ENCODE results near the gene HECW1. TPM values are rescaled to one million over a fixed set of nuclear protein-coding genes. Genes with fewer than 3 reads are reported as not detected.

The HECW1 gene
- total RNA-seq, 1 donor from 2014 or later, result 1.6 TPM

DNA sequence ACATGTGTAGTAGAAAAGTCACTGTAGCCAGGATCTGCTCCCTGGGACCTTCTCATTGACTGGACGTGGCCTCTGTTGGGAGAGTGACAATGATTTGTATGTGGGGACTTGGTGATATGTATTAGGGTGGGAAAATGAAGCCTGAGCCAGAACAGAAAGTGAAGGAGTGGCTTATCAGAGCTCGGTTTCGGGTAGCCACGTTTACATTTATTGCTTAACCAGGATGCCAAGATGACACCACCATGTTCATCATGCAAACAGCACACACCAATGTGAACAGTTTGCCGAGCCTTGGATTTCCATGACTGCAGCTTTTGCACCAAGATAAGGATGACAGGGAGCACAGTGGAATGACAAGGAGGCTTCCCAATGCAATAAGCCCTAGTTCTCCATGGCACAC lies 357.7 kb downstream of the HECW1 start:
- intact Hi-C loops (cut with DNase I), result no loop called here
- H3K4me1 ChIP-seq, result no peaks in the 10 kb centered on the region
- H3K27me3 ChIP-seq, result no peaks in the 10 kb centered on the region
- no peaks in the 10 kb centered on the region for H3K36me3 ChIP-seq
- DNase-seq (no peak), ATAC-seq (no peak)
- H3K27ac ChIP-seq, result no peak overlapping the region
- TF ChIP-seq, protein P1, sequence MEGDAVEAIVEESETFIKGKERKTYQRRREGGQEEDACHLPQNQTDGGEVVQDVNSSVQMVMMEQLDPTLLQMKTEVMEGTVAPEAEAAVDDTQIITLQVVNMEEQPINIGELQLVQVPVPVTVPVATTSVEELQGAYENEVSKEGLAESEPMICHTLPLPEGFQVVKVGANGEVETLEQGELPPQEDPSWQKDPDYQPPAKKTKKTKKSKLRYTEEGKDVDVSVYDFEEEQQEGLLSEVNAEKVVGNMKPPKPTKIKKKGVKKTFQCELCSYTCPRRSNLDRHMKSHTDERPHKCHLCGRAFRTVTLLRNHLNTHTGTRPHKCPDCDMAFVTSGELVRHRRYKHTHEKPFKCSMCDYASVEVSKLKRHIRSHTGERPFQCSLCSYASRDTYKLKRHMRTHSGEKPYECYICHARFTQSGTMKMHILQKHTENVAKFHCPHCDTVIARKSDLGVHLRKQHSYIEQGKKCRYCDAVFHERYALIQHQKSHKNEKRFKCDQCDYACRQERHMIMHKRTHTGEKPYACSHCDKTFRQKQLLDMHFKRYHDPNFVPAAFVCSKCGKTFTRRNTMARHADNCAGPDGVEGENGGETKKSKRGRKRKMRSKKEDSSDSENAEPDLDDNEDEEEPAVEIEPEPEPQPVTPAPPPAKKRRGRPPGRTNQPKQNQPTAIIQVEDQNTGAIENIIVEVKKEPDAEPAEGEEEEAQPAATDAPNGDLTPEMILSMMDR (IDR thresholded peaks at IDR 0.05), result no peak
- H3K9me3 ChIP-seq, result no peaks in the 10 kb centered on the region
- no peak overlapping the region for H3K4me3 ChIP-seq

DNA sequence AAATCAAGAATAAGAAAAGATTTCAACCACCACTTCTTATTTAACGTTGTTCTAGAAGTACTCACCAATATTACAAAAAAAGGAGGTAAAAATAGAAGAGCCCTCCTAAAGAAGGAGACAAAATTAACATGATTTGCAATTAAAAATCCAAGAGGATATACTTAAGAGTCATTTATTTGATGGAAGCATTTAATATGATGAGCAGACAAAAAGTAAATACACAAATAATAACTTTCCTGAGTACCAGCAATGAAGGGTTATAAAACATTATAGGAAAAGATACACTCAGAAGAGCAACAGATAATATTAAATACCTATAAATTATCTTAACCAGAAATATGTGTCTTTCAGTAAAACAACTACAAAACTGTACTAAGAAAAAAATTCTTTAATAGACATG lies 363.5 kb downstream of the HECW1 start:
- Histone ChIP-seq H3K4me1 (no peaks in the 10 kb centered on the region), H3K4me3 (no peak overlapping the region), H3K9me3 (no peaks in the 10 kb centered on the region), H3K27me3 (no peaks in the 10 kb centered on the region), H3K27ac (no peak overlapping the region), H3K36me3 (no peaks in the 10 kb centered on the region)
- DNase-seq, result no peak
- intact Hi-C loops (cut with DNase I), result no loop called here
- no peak for ATAC-seq
- TF ChIP-seq, protein P1 (IDR thresholded peaks at IDR 0.05), result no peak

DNA sequence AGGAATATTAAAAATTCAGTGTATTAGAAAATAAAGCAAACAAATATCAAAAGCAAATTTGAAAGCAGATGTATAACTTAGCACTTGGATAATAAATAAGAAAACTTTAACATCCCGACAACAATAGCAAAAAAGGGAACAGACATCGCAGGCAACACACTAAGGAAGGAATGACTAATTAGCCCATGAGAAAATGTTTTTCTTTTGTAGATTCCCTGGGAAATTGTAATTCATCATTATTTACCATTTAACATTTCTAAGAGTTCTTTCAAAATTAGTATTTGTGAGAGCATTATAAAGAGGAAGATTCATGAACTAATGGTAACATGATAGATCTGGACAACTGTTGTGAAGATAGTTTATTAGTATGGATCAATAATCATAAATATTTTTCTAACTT lies 364.4 kb downstream of the HECW1 start:
- H3K9me3 ChIP-seq, result no peaks in the 10 kb centered on the region
- intact Hi-C loops (cut with DNase I), result no loop called here
- TF ChIP-seq, protein P1 (IDR thresholded peaks at IDR 0.05), result no peak
- H3K27ac ChIP-seq, result no peak overlapping the region
- H3K36me3 ChIP-seq, result no peaks in the 10 kb centered on the region
- H3K27me3 ChIP-seq, result no peaks in the 10 kb centered on the region
- ATAC-seq (no peak), DNase-seq (no peak)
- H3K4me3 ChIP-seq, result no peak overlapping the region
- no peaks in the 10 kb centered on the region for H3K4me1 ChIP-seq

- intact Hi-C loops (cut with DNase I), result no loop called here
- Histone ChIP-seq H3K27ac (no peak overlapping the region), H3K4me3 (no peak overlapping the region), H3K9me3 (no peaks in the 10 kb centered on the region), H3K27me3 (no peaks in the 10 kb centered on the region), H3K36me3 (no peaks in the 10 kb centered on the region), H3K4me1 (no peaks in the 10 kb centered on the region)
- ATAC-seq (no peak), DNase-seq (no peak)
- TF ChIP-seq, protein P1 (IDR thresholded peaks at IDR 0.05), result no peak
Observed at GRCh38 chr7:43479042-43479441, 366.6 kb downstream of the HECW1 start.

- TF ChIP-seq, protein P1 (IDR thresholded peaks at IDR 0.05), result no peak
- H3K4me3 ChIP-seq, result no peak overlapping the region
- no peaks in the 10 kb centered on the region for H3K27me3 ChIP-seq
- H3K27ac ChIP-seq, result no peak overlapping the region
- no peaks in the 10 kb centered on the region for H3K36me3 ChIP-seq
- no peaks in the 10 kb centered on the region for H3K9me3 ChIP-seq
- ATAC-seq (no peak), DNase-seq (no peak)
- intact Hi-C loops (cut with DNase I), result no loop called here
- no peaks in the 10 kb centered on the region for H3K4me1 ChIP-seq
Observed at GRCh38 chr7:43479543-43479942, 367.1 kb downstream of the HECW1 start.

- H3K4me3 ChIP-seq, result no peak overlapping the region
- H3K36me3 ChIP-seq, result no peaks in the 10 kb centered on the region
- H3K27me3 ChIP-seq, result no peaks in the 10 kb centered on the region
- H3K9me3 ChIP-seq, result no peaks in the 10 kb centered on the region
- intact Hi-C loops (cut with DNase I), result no loop called here
- ATAC-seq (no peak), DNase-seq (no peak)
- no peak overlapping the region for H3K27ac ChIP-seq
- TF ChIP-seq, protein P1 (IDR thresholded peaks at IDR 0.05), result no peak
- no peaks in the 10 kb centered on the region for H3K4me1 ChIP-seq
Observed at GRCh38 chr7:43480581-43480980, 368.1 kb downstream of the HECW1 start.
